ENCODE data around the gene UFD1. TPM values are rescaled to one million over a fixed set of nuclear protein-coding genes. Genes with fewer than 3 reads are reported as not detected.
"Not testable (repeated sequence)": the region's sequence is repeated elsewhere in the genome, so short reads cannot be mapped to it uniquely, and the experiment has no call there.

Gene UFD1
- total RNA-seq, 1 donor from 2014 or later, result 48.0 TPM

DNA sequence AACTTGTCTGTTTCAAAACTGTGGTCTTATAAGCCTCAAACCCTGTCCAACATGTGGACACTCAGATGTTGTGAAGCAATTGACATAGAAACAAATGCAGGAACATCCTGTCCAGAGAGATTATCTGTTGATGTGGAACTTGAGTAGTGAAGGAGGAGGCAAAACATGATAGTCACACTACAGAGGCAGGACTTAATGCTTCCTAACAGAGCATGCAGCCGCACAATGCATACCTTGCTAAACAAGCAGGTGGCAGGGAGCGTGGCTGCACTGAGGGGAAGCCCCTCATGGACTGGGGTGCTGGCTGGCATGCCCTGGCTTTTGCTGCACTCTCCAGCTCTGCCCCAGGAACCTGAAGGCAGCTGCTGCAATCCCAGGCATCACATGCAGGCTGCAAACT is 36.8 kb downstream of the UFD1 start:
- H3K27me3 Mint-ChIP-seq (ENCODE audit: unreplicated experiment), result peaks cover 3% of the 10 kb centered on the region
- peaks cover 2% of the 10 kb centered on the region for H3K9me3 Mint-ChIP-seq (ENCODE audit: unreplicated experiment)
- H3K4me1 Mint-ChIP-seq (ENCODE audit: low read depth, unreplicated experiment), result peaks cover 20% of the 10 kb centered on the region
- H3K27ac Mint-ChIP-seq (ENCODE audit: unreplicated experiment), result no peak overlapping the region
- H3K36me3 Mint-ChIP-seq (ENCODE audit: unreplicated experiment), result peaks cover 4% of the 10 kb centered on the region
- peak overlapping the region; percentile 50 for H3K4me3 Mint-ChIP-seq (ENCODE audit: unreplicated experiment)
- no peak for TF ChIP-seq CTCF (IDR thresholded peaks at IDR 0.05; ENCODE audit: partially characterized antibody, unreplicated experiment)
- DNase-seq, result no peak

GRCh38 chr22:19440411-19441195 is 38.4 kb downstream of the UFD1 start:
- TF ChIP-seq CTCF (IDR thresholded peaks at IDR 0.05; ENCODE audit: partially characterized antibody, unreplicated experiment), result no peak
- no peak for DNase-seq
- H3K27ac Mint-ChIP-seq (ENCODE audit: unreplicated experiment), result no peak overlapping the region
- no peaks in the 10 kb centered on the region for H3K9me3 Mint-ChIP-seq (ENCODE audit: unreplicated experiment)
- peak overlapping the region; percentile 15 for H3K4me3 Mint-ChIP-seq (ENCODE audit: unreplicated experiment)
- H3K36me3 Mint-ChIP-seq (ENCODE audit: unreplicated experiment), result peaks cover 4% of the 10 kb centered on the region
- no peaks in the 10 kb centered on the region for H3K27me3 Mint-ChIP-seq (ENCODE audit: unreplicated experiment)
- peaks cover 11% of the 10 kb centered on the region for H3K4me1 Mint-ChIP-seq (ENCODE audit: low read depth, unreplicated experiment)

DNA sequence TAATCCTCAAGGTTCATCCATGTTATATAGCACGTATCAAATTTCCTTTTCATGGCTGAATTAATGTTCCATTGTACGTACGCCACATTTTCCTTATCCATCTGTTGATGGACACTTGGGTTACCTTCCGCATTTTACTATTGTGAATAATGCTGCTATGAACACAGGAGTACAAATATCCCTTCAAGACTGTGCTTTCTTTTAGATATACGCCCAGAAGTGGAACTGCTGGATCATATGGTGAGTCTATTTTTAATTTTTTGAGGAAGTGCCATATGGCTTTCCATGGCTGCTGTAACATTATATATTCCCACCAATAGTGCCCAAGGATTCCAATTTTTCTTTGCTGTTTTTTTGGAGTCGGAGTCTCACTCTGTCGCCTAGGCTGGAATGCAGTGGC is 40.7 kb downstream of the UFD1 start:
- Mint-ChIP-seq H3K36me3 (ENCODE audit: unreplicated experiment) (no peaks in the 10 kb centered on the region), H3K9me3 (ENCODE audit: unreplicated experiment) (peaks cover 4% of the 10 kb centered on the region), H3K4me3 (ENCODE audit: unreplicated experiment) (no peak overlapping the region), H3K27me3 (ENCODE audit: unreplicated experiment) (no peaks in the 10 kb centered on the region), H3K27ac (ENCODE audit: unreplicated experiment) (no peak overlapping the region), H3K4me1 (ENCODE audit: low read depth, unreplicated experiment) (peaks cover 15% of the 10 kb centered on the region)
- no peak for TF ChIP-seq CTCF (IDR thresholded peaks at IDR 0.05; ENCODE audit: partially characterized antibody, unreplicated experiment)
- DNase-seq, result no peak

DNA sequence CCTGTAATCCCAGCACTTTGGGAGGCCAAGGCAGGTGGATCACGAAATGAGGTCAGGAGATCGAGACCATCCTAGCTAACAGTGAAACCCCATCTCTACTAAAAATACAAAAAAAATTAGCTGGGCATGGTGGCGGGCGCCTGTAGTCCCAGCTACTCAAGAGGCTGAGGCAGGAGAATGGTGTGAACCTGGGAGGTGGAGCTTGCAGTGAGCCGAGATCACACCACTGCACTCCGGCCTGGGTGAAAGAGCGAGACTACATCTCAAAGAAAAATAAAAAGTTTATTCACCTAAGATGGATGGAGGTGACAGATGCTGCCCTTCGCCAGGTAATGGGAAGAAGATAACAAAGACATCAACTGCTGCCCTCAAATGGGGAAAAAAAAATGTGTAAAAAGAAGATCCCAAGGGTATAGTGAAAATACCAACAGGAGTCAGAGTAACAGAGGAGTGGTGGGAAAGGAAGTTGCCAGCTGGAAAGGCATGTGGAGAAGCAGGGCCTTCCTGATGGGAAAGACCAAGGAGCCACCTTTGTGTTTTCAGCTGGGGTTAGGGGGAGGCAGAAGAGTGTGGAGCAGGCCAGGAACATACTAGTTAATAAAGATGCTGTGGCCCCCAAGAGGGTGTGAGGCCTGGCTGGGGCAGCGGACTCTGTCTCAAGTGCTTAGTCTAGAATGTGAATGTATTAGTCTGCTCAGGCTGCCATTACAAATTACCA is 42.4 kb downstream of the UFD1 start:
- H3K4me3 Mint-ChIP-seq (ENCODE audit: unreplicated experiment); H3K36me3 Mint-ChIP-seq (ENCODE audit: unreplicated experiment); H3K27me3 Mint-ChIP-seq (ENCODE audit: unreplicated experiment); H3K9me3 Mint-ChIP-seq (ENCODE audit: unreplicated experiment); DNase-seq: not testable (repeated sequence)
- H3K27ac Mint-ChIP-seq (ENCODE audit: unreplicated experiment), result peak overlapping the region; percentile 19
- H3K4me1 Mint-ChIP-seq (ENCODE audit: low read depth, unreplicated experiment), result peaks cover 14% of the 10 kb centered on the region

GRCh38 chr22:19434829-19435580 is 44.0 kb downstream of the UFD1 start:
- Mint-ChIP-seq H3K36me3 (ENCODE audit: unreplicated experiment) (no peaks in the 10 kb centered on the region), H3K27me3 (ENCODE audit: unreplicated experiment) (no peaks in the 10 kb centered on the region), H3K27ac (ENCODE audit: unreplicated experiment) (no peak overlapping the region), H3K9me3 (ENCODE audit: unreplicated experiment) (peaks cover 8% of the 10 kb centered on the region), H3K4me1 (ENCODE audit: low read depth, unreplicated experiment) (peaks cover 20% of the 10 kb centered on the region), H3K4me3 (ENCODE audit: unreplicated experiment) (no peak overlapping the region)
- TF ChIP-seq CTCF (IDR thresholded peaks at IDR 0.05; ENCODE audit: partially characterized antibody, unreplicated experiment), result no peak
- DNase-seq, result no peak

Data from glutamatergic neuron (in vitro differentiated cells).